Liver (tissue), 9 donors: Measurements from ENCODE around the gene PHF21B. TPM values are rescaled to one million over a fixed set of nuclear protein-coding genes. Genes with fewer than 3 reads are reported as not detected.

Experiments used
- DNase-seq: peaks from one replicate; pipeline ENCODE4 v3.0.0-alpha.2; 2017; ENCODE audit warnings: low spot score
- H3K27ac ChIP-seq, 2 donors: one replicate each; pipeline ENCODE4 v1.7.0; 2013; ENCODE audit warnings: inconsistent platforms in 2 of 2, low read length in 2 of 2, control low read depth in 1 of 2, low read depth in 1 of 2, mild to moderate bottlenecking in 1 of 2
- H3K27me3 ChIP-seq, 4 donors: one replicate each; pipeline versions ENCODE4 v1.6.1 to v1.7.0; 2013; ENCODE audit warnings: low read length in 3 of 4, inconsistent platforms in 1 of 4, mild to moderate bottlenecking in 1 of 4, moderate library complexity in 1 of 4; ENCODE audit not compliant: control insufficient read depth in 4 of 4, insufficient read depth in 4 of 4
- H3K36me3 ChIP-seq, 4 donors: one replicate each; pipeline versions ENCODE4 v1.6.1 to v1.7.0; 2013; ENCODE audit warnings: low read length in 3 of 4, mild to moderate bottlenecking in 3 of 4, low read depth in 1 of 4, moderate library complexity in 1 of 4; ENCODE audit not compliant: control insufficient read depth in 4 of 4, insufficient read depth in 3 of 4
- H3K4me1 ChIP-seq, 4 donors: one replicate each; pipeline versions ENCODE4 v1.6.1 to v1.7.0; 2013; ENCODE audit warnings: low read length in 3 of 4, mild to moderate bottlenecking in 3 of 4, moderate library complexity in 1 of 4; ENCODE audit not compliant: control insufficient read depth in 4 of 4, insufficient read depth in 4 of 4
- H3K4me3 ChIP-seq, 3 donors: one replicate each; pipeline versions ENCODE4 v1.6.1 to v1.7.0; 2013; ENCODE audit warnings: low read length in 3 of 3, control low read depth in 1 of 3, low read depth in 1 of 3, mild to moderate bottlenecking in 1 of 3
- H3K9ac ChIP-seq, 2 donors: one replicate each; pipeline ENCODE4 v1.7.0; 2013; ENCODE audit warnings: low read length in 2 of 2, mild to moderate bottlenecking in 2 of 2, moderate library complexity in 2 of 2, control low read depth in 1 of 2, low read depth in 1 of 2
- H3K9me3 ChIP-seq, 4 donors: one replicate each; pipeline versions ENCODE4 v1.6.1 to v1.7.0; 2013; ENCODE audit warnings: low read length in 3 of 4; ENCODE audit not compliant: control insufficient read depth in 4 of 4
- CTCF ChIP-seq: fragments of 150-350 bp; IDR thresholded peaks from 2 replicates; pipeline ENCODE4 v1.5.1; 2017; ENCODE audit warnings: improper control_type of control experiment, low read depth, low read length; ENCODE audit not compliant: missing input control
- EGR1 ChIP-seq, 2 donors: IDR thresholded peaks; 2 replicates each; pipeline ENCODE4 v1.6.1; 2016 to 2018; ENCODE audit warnings: antibody characterized with exemption in 2 of 2, low read depth in 2 of 2
- FOXA1 ChIP-seq: IDR thresholded peaks from 2 replicates; pipeline ENCODE4 v1.6.1; 2016; ENCODE audit warnings: antibody characterized with exemption
- FOXA2 ChIP-seq: IDR thresholded peaks from 2 replicates; pipeline ENCODE4 v1.6.1; 2016; ENCODE audit warnings: antibody characterized with exemption
- GABPA ChIP-seq, 2 donors: IDR thresholded peaks in 1 of 2; conservative IDR thresholded peaks in 1 of 2; 2 replicates each; pipeline ENCODE4 v1.6.1; 2016; ENCODE audit warnings: antibody characterized with exemption in 2 of 2, mild to moderate bottlenecking in 1 of 2, moderate library complexity in 1 of 2
- HNF4A ChIP-seq, 2 donors: conservative IDR thresholded peaks; 2 replicates each; pipeline ENCODE4 v1.6.1; 2016; ENCODE audit warnings: antibody characterized with exemption in 2 of 2, mild to moderate bottlenecking in 2 of 2
- HNF4G ChIP-seq: IDR thresholded peaks from 2 replicates; pipeline ENCODE4 v1.6.1; 2016; ENCODE audit warnings: antibody characterized with exemption
- JUND ChIP-seq, 2 donors: IDR thresholded peaks; 2 replicates each; pipeline ENCODE4 v1.6.1; 2016; ENCODE audit warnings: antibody characterized with exemption in 2 of 2
- MAX ChIP-seq: IDR thresholded peaks from 2 replicates; pipeline ENCODE4 v1.6.1; 2016; ENCODE audit warnings: antibody characterized with exemption
- NR2F2 ChIP-seq: IDR thresholded peaks from 2 replicates; pipeline ENCODE4 v1.6.1; 2016; ENCODE audit warnings: antibody characterized with exemption
- RAD21 ChIP-seq, 2 donors: IDR thresholded peaks; 2 replicates each; pipeline ENCODE4 v1.6.1; 2016; ENCODE audit warnings: antibody characterized with exemption in 2 of 2, mild to moderate bottlenecking in 2 of 2
- SP1 ChIP-seq: IDR thresholded peaks from 2 replicates; pipeline ENCODE4 v1.6.1; 2018; ENCODE audit warnings: antibody characterized with exemption, mild to moderate bottlenecking
- TAF1 ChIP-seq: conservative IDR thresholded peaks from 2 replicates; pipeline ENCODE4 v1.6.1; 2016; ENCODE audit warnings: antibody characterized with exemption, mild to moderate bottlenecking
- YY1 ChIP-seq: IDR thresholded peaks from 2 replicates; pipeline ENCODE4 v1.6.1; 2016; ENCODE audit warnings: antibody characterized with exemption, mild to moderate bottlenecking
- WGBS: extraction: QIAGEN DNeasy Blood & Tissue Kit; methylation state at CpG from one replicate; pipeline ENCODE4 v1.1.7; 2013; 5-methylcytosine and 5-hydroxymethylcytosine counted together
- polyA plus RNA-seq, 2 donors: library from polyadenylated mRNA; stranded (reverse) in 1 of 2; unstranded in 1 of 2; fragments of 200-250 nt in 1 of 2; fragments of >200 nt in 1 of 2; fragmentation: Nextera tagmentation in 1 of 2; extraction: Ambion mirVana in 1 of 2; gene quantifications; one replicate each; pipeline versions ENCODE4 v1.2.1 to v1.2.3, GENCODE V29; 2013 to 2015
- total RNA-seq, 2 donors: library from RNA; depleted of rRNA; stranded (reverse); fragments of >200 nt; gene quantifications; one replicate each; pipeline ENCODE4 v1.2.3, GENCODE V29; 2014
- donor health status: healthy.
- donor health status: healthy.
- donor health status: healthy.
- donor health status: healthy.
- donor health status: healthy.

Gene PHF21B
- total and polyA plus RNA-seq, 4 donors = not detected

- no peaks in the 10 kb centered on the region for H3K9me3 ChIP-seq
- no peak for TF ChIP-seq EGR1 (IDR thresholded peaks at IDR 0.05; ENCODE audit: low read depth in 2 of 2)
- TF ChIP-seq JUND (IDR thresholded peaks at IDR 0.05) = no peak
- TF ChIP-seq MAX = no peak
- no peak for TF ChIP-seq FOXA1
- no peak for TF ChIP-seq HNF4A (conservative IDR thresholded peaks at IDR 0.05)
- TF ChIP-seq RAD21 (IDR thresholded peaks at IDR 0.05) = no peak
- no peak for TF ChIP-seq TAF1
- TF ChIP-seq FOXA2 = no peak
- TF ChIP-seq CTCF = no peak
- no peak overlapping the region for H3K4me3 ChIP-seq
- WGBS = 96% methylated on average over 18 of the region's 18 CpGs
- H3K27me3 ChIP-seq = no peaks in the 10 kb centered on the region
- no peak for DNase-seq
- no peaks in the 10 kb centered on the region for H3K4me1 ChIP-seq
- H3K27ac ChIP-seq = no peak overlapping the region
- no peak overlapping the region for H3K9ac ChIP-seq
- no peaks in the 10 kb centered on the region for H3K36me3 ChIP-seq
These were observed 161.9 kb downstream of the PHF21B start for GRCh38 chr22:44847892-44848291.

GRCh38 chr22:44847380-44847779 lies 162.4 kb downstream of the PHF21B start:
- H3K4me3 ChIP-seq = no peak overlapping the region
- no peak for DNase-seq
- no peaks in the 10 kb centered on the region for H3K27me3 ChIP-seq
- TF ChIP-seq FOXA1 (no peak), TAF1 (no peak), HNF4G (no peak), EGR1 (IDR thresholded peaks at IDR 0.05; ENCODE audit: low read depth in 2 of 2) (no peak), CTCF (no peak), YY1 (no peak), RAD21 (IDR thresholded peaks at IDR 0.05) (no peak), JUND (IDR thresholded peaks at IDR 0.05) (no peak), FOXA2 (no peak), HNF4A (conservative IDR thresholded peaks at IDR 0.05) (no peak)
- no peak overlapping the region for H3K27ac ChIP-seq
- 88% methylated on average over 4 of the region's 4 CpGs for WGBS
- H3K9me3 ChIP-seq = no peaks in the 10 kb centered on the region
- no peaks in the 10 kb centered on the region for H3K4me1 ChIP-seq
- H3K9ac ChIP-seq = no peak overlapping the region
- H3K36me3 ChIP-seq = no peaks in the 10 kb centered on the region

- H3K27me3 ChIP-seq = no peaks in the 10 kb centered on the region
- TF ChIP-seq GABPA (IDR thresholded peaks at IDR 0.05 in 1 of 2, conservative IDR thresholded peaks at IDR 0.05 in 1 of 2) = no peak
- TF ChIP-seq NR2F2 = no peak
- no peak for TF ChIP-seq YY1
- TF ChIP-seq TAF1 = no peak
- no peak for TF ChIP-seq SP1
- no peak for TF ChIP-seq CTCF
- H3K4me3 ChIP-seq = no peak overlapping the region
- H3K9me3 ChIP-seq = no peaks in the 10 kb centered on the region
- H3K9ac ChIP-seq = no peak overlapping the region
- WGBS = 92% methylated on average over 16 of the region's 16 CpGs
- no peaks in the 10 kb centered on the region for H3K36me3 ChIP-seq
- no peaks in the 10 kb centered on the region for H3K4me1 ChIP-seq
- DNase-seq = no peak
- no peak overlapping the region for H3K27ac ChIP-seq
These were observed 163.0 kb downstream of the PHF21B start for GRCh38 chr22:44846726-44847275.
